HAP-1 (cell line): ENCODE results near the gene C5orf46.

Experiments used
- DNase-seq, 2 experiments: peaks; one replicate each; pipeline ENCODE4 v3.0.0-alpha.2; 2016 to 2020; ENCODE audit warnings: low spot score in 2 of 2
- H3K27me3 ChIP-seq: fragments of 250-450 bp; sonication (Bioruptor Pico); 2 replicates; pipeline ENCODE4 v1.5.1; 2020; ENCODE audit warnings: low read depth, mild to moderate bottlenecking, moderate library complexity
- H3K36me3 ChIP-seq: fragments of 250-450 bp; sonication (Bioruptor Pico); replicated peaks from 2 replicates; pipeline ENCODE4 v1.5.1; 2020; ENCODE audit warnings: mild to moderate bottlenecking
- H3K4me1 ChIP-seq: fragments of 250-450 bp; sonication (Bioruptor Pico); 2 replicates; pipeline ENCODE4 v1.5.1; 2020; ENCODE audit warnings: mild to moderate bottlenecking
- H3K4me3 ChIP-seq: fragments of 250-450 bp; sonication (Bioruptor Pico); 2 replicates; pipeline ENCODE4 v1.5.1; 2020; ENCODE audit warnings: mild to moderate bottlenecking, moderate library complexity
- H3K9me3 ChIP-seq: fragments of 250-450 bp; sonication (Bioruptor Pico); 2 replicates; pipeline ENCODE4 v1.5.1; 2020; ENCODE audit warnings: mild to moderate bottlenecking, moderate library complexity
- in situ Hi-C: fragments of 300-500 bp; cut with MboI; formaldehyde crosslinking; loops from 3 replicates; pipeline ENCODE4 v1.14.3; 2020; ENCODE audit warnings: low sequenced_read_pairs, inconsistent platforms, mixed read lengths

The C5orf46 gene

DNA sequence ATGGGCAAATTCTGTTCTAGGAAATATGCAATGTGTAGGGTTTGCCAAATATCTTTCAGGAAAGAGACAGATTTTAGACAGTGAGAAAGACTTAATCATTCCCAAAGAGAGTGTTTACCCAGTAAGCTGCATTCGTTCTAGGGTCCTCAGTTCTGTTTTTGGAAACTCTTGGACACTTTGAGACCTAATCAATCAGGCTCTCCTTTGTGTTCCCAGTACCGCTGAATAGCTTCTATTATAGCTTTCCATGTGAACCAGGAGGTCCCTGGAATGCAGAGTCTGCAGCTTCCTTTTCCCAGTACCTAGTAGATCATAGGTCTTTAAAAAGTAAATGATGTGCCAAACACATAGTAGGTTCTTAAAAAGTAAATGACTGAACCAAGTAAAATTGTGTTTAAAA, 63.5 kb downstream of the C5orf46 start:
- Histone ChIP-seq H3K4me1 (no peaks in the 10 kb centered on the region), H3K9me3 (no peaks in the 10 kb centered on the region), H3K36me3 (no peaks in the 10 kb centered on the region), H3K4me3 (no peak overlapping the region), H3K27me3 (peaks cover 9% of the 10 kb centered on the region)
- DNase-seq, result no peak
- in situ Hi-C loops, result no loop called here
